ENCODE measurements around the gene NPC1.

DNA sequence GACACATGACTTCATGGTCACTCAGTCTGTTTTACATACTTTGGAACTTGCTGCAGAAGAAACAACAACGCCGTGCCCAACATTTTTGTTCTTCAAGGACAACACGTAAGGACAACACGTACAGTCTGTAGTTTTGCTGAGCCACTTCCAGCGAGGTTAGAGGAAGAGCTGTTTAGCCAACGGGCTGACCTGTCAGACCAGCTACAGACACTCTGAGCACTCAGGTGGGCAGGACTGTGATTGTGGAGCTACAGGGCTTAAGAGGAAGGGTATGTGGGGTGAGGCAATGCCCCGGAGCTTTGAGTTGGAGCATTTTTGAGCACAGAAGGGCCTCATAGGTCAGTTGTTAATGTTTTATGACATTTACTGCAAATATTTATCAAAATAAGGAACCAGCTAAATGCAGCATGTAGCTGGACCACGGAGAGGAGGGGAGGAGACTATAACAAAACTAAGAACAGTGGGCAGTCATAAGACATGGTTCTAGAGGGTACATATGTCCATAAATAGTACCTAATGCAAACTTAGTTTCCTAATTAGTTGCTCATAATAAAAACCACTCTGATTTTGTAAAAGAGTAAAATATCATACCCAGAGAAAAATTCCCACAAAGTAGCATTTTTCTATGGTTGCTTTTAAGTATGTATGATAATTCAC is 26.3 kb upstream of the NPC1 start:
- no peak for TF ChIP-seq CTCF (conservative IDR thresholded peaks at IDR 0.05 in 1 of 2, IDR thresholded peaks at IDR 0.05 in 1 of 2; ENCODE audit: low read depth in 1 of 2, low read length in 2 of 2)
- TF ChIP-seq EZH2 (IDR thresholded peaks at IDR 0.05; ENCODE audit: low read length, missing control alignments), result no peak

All from fibroblast of lung (primary cell).